Astrocyte of the hippocampus (primary cell): ENCODE measurements around the gene EEFSEC.

ENCODE experiments used
- DNase-seq: peaks from one replicate; pipeline ENCODE4 v3.0.0; 2011; ENCODE audit warnings: low read depth, low spot score

The EEFSEC gene

DNA sequence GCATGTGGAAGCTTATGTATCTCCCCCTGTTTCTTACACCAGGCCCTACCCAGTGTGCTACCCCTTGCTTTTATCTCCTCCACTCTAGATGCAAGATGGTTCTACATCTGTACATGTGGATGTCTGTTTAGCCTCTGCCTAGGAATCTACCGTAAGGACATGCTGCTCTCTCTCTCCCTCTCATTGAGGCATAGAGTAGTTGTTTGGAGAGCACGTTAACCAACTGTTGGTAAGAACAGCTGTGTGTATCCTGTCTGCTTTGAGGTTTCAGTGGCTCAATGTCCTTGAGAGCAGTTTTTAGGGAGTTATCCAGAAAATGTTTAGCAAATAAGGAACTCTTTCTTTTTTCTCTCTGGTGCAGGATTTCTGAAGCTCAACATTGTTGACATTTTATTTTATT lies 160.7 kb downstream of the EEFSEC start:
- DNase-seq = no peak

GRCh38 chr3:128315313-128315712 lies 162.0 kb downstream of the EEFSEC start:
- DNase-seq = no peak

GRCh38 chr3:128316481-128316891 lies 163.2 kb downstream of the EEFSEC start:
- peak; percentile 27 for DNase-seq

DNA sequence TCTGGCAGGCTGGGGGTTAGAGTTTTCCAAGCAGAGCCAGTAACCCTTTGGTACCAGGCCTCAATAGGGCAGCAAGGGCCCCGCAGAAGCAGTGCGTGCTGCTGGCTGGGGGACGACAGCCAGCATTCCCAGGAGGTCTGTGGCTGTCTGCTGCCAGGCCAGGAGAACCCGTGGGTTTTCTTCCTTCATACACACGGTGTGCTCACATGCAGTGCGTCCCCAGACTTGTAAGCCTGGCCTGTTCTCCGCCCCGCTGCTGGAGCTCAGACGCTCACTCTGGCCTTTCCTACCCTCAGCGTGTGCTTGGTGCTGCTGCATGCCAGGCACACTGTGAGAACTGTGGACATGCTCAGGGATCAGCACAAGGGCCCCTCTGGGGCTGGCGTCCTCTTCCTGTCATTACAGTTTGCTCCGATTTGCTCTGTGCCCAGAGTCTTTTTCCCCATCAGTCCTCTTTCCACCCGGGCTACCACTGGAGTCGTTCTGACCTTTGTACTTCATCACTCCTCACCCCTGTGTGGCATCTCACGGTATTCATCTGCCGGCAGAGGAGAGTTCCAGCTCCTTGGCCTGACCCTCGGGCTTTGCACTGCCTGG lies 163.9 kb downstream of the EEFSEC start:
- peak; percentile 57 for DNase-seq

DNA sequence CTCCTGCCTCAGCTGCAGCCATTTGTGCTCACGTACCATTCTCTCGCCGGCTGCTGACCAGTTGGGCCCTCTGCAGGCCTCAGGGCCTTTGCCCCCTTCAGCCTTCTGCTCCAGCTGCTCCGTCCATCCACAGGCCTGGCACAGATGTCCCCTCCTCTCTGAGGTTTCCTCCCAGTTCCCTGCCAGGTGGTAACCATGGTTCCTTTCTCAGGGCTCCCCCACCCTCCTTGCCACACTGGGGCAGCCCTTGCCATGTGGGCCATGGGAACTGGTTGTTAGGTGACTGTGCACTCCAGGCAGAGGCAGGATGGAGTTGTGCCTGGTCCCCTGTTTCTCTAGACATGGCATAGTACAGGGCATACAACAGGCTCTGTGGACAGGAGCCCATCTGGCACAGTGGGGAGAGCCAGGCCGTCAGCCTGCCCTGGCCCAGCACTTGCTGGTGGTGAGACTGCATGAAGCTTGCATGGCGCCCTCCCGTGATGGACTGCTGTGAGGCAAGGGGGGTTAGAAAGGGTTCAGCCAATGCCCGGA lies 164.5 kb downstream of the EEFSEC start:
- DNase-seq = no peak

GRCh38 chr3:128318275-128318941 lies 165.1 kb downstream of the EEFSEC start:
- no peak for DNase-seq

GRCh38 chr3:128319107-128319506 lies 165.8 kb downstream of the EEFSEC start:
- no peak for DNase-seq

- no peak for DNase-seq
Measured at GRCh38 chr3:128319741-128320141, 166.5 kb downstream of the EEFSEC start.

GRCh38 chr3:128320551-128321340 lies 167.5 kb downstream of the EEFSEC start:
- no peak for DNase-seq

- no peak for DNase-seq
Measured at GRCh38 chr3:128321418-128321817, 168.1 kb downstream of the EEFSEC start.

DNA sequence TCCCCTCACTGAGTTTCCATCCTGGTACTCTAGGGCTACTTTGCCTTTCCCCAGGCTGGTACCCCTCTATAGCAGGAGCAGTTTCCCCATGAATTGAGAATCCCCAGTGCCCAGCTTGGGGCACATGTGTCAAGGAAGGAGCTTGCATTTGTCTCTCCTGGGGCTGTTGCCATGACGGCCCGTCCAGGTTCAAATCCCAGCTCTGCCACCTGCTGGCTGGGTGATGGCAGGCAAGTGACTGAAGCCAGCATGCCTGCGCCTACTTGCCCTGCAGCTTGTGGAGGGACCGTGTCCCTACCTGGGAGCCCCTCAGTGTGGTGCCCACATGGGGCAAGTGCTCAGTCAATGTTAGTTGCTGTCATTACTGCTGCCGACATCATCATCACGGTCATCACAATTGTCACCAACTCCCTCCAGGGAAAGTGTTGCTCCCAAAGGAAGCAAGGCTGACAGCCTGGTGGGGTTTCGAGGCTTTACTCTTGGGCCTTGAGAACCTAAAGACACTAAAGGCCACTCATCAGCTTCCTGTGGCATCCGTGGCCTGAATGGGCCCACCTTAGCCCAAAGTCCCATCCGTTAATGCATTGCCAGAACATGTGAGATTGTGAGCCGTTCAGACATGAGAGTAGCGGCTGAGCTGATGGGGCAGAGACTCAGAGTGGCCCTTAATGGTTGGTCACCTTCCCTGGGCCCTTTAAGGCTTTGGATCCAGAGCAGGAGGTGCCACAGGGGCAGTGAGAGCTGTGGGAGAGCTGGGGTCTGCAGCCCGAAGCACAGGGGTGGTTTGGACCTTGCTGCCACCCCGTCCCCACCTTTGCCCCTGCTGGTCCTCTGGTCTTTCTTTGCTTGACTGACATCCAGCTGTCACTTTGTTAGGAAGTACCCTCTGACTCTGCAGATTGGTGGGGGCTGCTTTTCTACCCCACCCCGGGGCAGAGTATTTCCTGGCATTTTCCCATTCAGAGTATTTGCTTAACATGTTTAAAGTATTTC lies 169.0 kb downstream of the EEFSEC start:
- peak; percentile 53 for DNase-seq

DNA sequence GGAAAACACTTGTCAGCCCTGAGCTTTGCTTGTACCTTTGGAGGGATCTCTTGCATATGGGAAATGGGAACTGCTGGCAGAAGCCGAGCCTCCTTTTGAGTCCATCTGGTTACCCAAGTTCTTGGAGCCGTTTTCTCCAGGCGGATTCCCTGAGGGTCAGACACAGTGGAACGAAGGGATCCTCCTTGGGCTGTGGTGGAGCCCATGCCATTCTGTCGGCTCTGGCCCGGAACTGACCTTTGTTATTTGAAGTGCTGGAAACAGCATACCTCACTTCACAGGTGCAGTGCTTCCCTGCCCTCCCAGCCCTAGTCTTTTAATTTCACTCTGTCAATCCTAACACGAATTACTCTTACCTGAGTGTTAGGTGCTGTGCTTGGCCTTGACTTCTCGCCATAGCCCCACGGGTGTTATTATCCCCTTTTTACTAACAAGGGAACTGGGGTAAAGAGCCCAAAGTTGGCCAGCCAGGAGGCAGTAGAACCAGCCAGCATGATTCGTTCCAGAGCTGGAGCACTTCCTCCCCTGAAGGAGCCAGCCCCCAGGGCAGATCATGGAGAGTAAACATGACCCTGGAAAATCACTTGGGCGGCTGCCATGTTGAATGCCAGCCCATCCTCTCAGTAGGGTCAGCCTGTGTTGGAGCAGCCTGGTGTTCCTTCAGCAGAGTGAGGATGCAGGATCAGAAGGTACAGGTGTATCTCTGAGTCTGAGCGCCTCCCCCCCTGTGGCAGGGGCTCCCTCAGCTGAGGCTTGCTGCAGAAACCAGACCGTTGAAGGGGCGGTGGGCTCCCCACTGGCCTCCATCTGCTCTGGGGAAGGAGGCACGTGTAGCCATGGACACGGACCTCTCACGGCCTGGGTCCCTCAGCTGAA lies 170.2 kb downstream of the EEFSEC start:
- no peak for DNase-seq

DNA sequence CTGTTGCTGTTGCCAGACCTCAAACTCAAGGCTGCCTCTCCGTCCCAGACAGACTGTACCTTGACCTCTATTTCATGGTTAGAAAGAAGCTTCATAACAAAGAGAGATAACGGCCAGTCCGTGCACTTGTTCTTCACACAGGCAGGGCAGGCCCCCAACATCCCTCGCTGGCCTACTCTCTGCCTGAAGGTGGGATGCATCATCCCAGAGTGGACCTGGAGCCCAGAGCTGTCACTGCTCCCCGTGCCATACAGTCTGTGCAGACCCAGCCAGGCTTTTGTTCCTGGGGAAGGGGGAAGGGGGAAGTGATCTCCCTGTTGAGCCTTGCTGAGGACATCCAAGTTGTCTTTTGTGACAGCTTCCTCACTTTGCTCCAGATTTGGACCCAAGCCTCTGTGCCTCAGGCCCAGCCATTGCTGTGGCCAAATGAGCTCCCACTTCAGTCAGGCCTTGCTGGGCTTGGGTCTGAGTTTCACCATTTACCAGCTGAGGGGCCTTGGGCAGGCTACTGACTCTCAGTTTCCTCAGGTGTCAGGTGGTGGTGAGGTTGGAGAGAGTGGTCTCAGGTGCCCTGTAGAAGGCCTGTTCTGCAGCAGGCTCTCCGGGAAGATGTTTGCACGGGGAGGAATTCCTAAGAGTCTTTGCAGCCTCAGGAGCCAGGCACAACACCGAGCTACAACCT lies 171.8 kb downstream of the EEFSEC start:
- no peak for DNase-seq

- DNase-seq = no peak
Measured at GRCh38 chr3:128326051-128326823, 173.0 kb downstream of the EEFSEC start.

DNA sequence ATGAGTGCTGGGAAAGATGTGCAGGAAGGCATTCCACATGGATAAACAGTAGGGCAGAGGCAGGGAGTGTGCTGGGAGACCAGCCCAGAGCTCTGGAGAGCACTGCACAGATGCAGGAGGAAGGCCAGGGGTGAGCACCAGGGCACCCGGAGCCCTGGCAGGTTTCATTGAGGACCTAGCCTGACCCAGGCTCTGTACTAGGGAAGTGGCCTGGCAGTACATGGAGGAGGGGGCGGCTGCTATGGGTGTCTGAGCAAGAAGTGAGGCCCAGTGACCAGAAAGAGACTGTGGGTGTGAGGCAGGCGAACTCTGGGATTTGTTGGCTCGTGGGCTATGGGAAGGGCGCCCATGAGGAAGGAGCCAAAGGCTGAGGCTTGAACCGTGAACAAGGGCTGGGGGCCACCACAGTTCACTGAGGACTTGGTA lies 174.3 kb downstream of the EEFSEC start:
- DNase-seq = no peak

DNA sequence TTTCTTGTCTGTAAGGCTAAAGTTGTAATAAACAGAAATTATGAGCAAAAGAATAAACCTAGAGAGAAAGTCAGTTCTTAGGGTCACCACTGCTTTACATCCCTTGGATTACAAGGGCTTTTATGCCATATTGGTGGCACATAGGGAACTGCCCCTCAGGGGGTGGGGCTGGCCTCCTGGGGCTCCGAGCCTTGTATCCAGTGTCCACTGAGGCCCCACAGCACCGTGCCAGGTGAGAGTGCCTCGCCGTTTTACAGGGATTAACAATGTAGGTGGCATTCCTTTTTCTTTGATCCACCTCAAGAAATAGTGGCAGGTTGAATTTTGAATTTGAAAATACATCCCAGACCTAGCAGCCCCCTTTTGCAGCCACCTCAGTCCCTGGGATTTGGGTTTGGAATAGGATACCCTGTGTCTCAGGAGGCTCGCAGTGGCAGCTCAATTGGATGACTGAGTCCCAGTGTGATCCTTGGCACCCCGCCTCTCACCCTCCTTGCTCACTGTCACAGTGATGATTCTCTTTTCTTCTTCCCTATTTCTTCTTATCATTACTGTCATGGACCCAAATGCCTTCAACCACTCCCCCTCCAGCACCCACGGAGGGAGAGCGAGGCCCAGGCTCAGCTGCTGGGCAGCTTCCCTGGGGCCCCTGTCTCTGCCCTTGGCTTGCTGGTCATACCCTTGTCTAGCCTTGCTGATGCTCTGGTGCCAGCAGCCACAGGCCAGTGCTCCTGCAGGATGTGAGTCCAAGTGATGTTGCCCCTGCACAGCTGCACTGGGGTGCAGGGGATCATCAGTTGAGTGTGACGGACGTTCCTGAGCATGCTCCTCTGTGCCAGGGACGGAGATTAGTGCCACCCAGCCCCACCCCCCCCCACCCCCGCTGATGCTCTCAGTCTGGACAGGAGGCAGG lies 175.5 kb downstream of the EEFSEC start:
- DNase-seq = no peak

DNA sequence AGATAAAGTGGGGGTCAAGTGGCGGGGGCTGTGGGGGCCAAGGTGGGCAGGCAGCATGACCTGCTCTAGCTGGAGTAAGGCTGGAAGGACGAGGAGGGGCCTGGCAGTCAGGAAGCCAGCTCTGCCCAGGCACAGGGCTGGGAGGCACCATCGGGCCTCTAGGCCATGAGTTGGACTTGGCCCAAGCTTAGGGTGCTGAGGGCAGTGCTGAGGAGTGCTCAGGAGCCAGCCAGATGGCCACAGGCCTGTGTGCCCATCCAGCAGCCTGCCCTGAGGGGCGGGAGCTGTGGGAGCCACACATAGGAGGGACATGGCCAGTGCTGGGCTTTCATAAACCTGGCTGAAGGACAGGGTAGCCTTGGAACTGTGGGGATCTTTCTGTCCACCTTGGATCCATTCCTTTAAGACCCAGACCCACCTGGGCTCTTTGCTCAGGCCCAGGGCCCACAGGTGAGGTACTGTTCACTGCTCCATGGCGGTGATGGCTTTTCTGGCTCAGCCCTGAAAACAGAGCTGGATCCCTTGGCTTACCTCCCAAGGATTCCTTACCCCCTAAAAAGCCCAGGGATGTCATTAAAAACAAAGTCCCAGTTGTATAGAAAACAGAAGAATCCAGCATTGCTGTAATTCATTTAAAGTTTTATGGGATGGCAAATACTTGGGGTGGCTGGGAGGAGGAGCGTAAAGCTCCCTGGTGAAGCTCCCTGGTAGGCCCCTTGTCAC lies 176.4 kb downstream of the EEFSEC start:
- DNase-seq = no peak
